ENCODE measurements around the gene SLC38A1. TPM values are rescaled to one million over a fixed set of nuclear protein-coding genes. Genes with fewer than 3 reads are reported as not detected.

Gene SLC38A1
- polyA plus RNA-seq, 2 of the 4 experiments (the other 2 are of a cell fraction) = 62.7 to 231 TPM

- FAIRE-seq (no peak), ATAC-seq (no peak), DNase-seq (ENCODE audit: low read depth in 1 of 2, low spot score in 1 of 2) (no peak)
- 78% methylated on average over 5 of the region's 5 CpGs for WGBS (ENCODE audit: missing lambda C conversion rate)
- no peaks in the 10 kb centered on the region for H3K9me3 ChIP-seq
- TF ChIP-seq JUNB (IDR thresholded peaks at IDR 0.05) (no peak), KDM5A (IDR thresholded peaks at IDR 0.05) (no peak), ELK1 (IDR thresholded peaks at IDR 0.05; ENCODE audit: low read depth, low read length) (no peak), USF2 (IDR thresholded peaks at IDR 0.05) (no peak), NFE2L2 (conservative IDR thresholded peaks at IDR 0.05; ENCODE audit: low read length) (no peak), TP53 (CRISPR knock-in tag; IDR thresholded peaks at IDR 0.05) (no peak), ZC3H11A (IDR thresholded peaks at IDR 0.05) (no peak), MYC (IDR thresholded peaks at IDR 0.05; ENCODE audit: borderline replicate concordance, low read length) (no peak), NPAS2 (CRISPR knock-in tag; IDR thresholded peaks at IDR 0.05; ENCODE audit: borderline replicate concordance) (no peak), E2F6 (IDR thresholded peaks at IDR 0.05; ENCODE audit: borderline replicate concordance, low read depth) (no peak), POLR2A (IDR thresholded peaks at IDR 0.05; ENCODE audit: low read length) (no peak), RARB (CRISPR knock-in tag; IDR thresholded peaks at IDR 0.05) (no peak), FOSL2 (IDR thresholded peaks at IDR 0.05) (no peak), FOSL2 (CRISPR knock-in tag; IDR thresholded peaks at IDR 0.05) (no peak), FOSB (CRISPR knock-in tag; IDR thresholded peaks at IDR 0.05) (no peak), ATOH8 (CRISPR knock-in tag; IDR thresholded peaks at IDR 0.05; ENCODE audit: low read depth) (no peak), ZFP36 (IDR thresholded peaks at IDR 0.05; ENCODE audit: borderline replicate concordance, partially characterized antibody) (no peak)
- H3K4me2 ChIP-seq = no peak overlapping the region
- no peak overlapping the region for H3K4me3 ChIP-seq
- H3K4me1 ChIP-seq = 0 out of 3 replicates have a peak, but pooled peaks cover 4% of the 10 kb centered on the region
- H3K27ac ChIP-seq = no peak overlapping the region
- ChIA-PET POLR2A (no interaction called here), CTCF (no interaction called here)
Measured at GRCh38 chr12:46230983-46231382, 37.9 kb downstream of the SLC38A1 start.

- WGBS (ENCODE audit: missing lambda C conversion rate) = 85% methylated on average over 2 of the region's 2 CpGs
- Histone ChIP-seq H3K9me3 (no peaks in the 10 kb centered on the region), H3K4me3 (no peak overlapping the region), H3K4me2 (no peak overlapping the region), H3K27ac (no peak overlapping the region), H3K4me1 (0 out of 3 replicates have a peak, but pooled peaks cover 4% of the 10 kb centered on the region)
- CTCF ChIA-PET = no interaction called here
- FAIRE-seq (no peak), DNase-seq (ENCODE audit: low read depth in 1 of 2, low spot score in 1 of 2) (no peak), ATAC-seq (no peak)
- POLR2A ChIA-PET = no interaction called here
- no peak for TF ChIP-seq NPAS2 (CRISPR knock-in tag; IDR thresholded peaks at IDR 0.05; ENCODE audit: borderline replicate concordance)
- TF ChIP-seq BCL3 (IDR thresholded peaks at IDR 0.05) = no peak
Measured at GRCh38 chr12:46230306-46230705, 38.5 kb downstream of the SLC38A1 start.

GRCh38 chr12:46227616-46228015, 41.2 kb downstream of the SLC38A1 start:
- Histone ChIP-seq H3K9me3 (no peaks in the 10 kb centered on the region), H3K4me1 (0 out of 3 replicates have a peak, but pooled peaks cover 4% of the 10 kb centered on the region), H3K4me2 (no peak overlapping the region), H3K27ac (no peak overlapping the region), H3K4me3 (no peak overlapping the region)
- DNase-seq (ENCODE audit: low read depth in 1 of 2, low spot score in 1 of 2) = no peak
- no peak for FAIRE-seq
- ChIA-PET CTCF (interaction anchor here (0.7 kb wide), 1 partner anchor 1052 kb away, joined by 3 read pairs; no protein-coding TSS in a partner anchor), POLR2A (no interaction called here)
- WGBS (ENCODE audit: missing lambda C conversion rate) = 84% methylated on average over 2 of the region's 2 CpGs
- no peak for ATAC-seq
- TF ChIP-seq CBX2 (IDR thresholded peaks at IDR 0.05; ENCODE audit: borderline replicate concordance, low read depth) (no peak), BCL3 (IDR thresholded peaks at IDR 0.05) (no peak), SREBF2 (IDR thresholded peaks at IDR 0.05) (no peak), EHMT2 (IDR thresholded peaks at IDR 0.05; ENCODE audit: low read depth) (no peak), POLR2AphosphoS2 (conservative IDR thresholded peaks at IDR 0.05; ENCODE audit: low read length) (no peak), RFX5 (IDR thresholded peaks at IDR 0.05) (no peak), RCOR1 (IDR thresholded peaks at IDR 0.05; ENCODE audit: low read depth, low read length) (no peak), CTCF (IDR thresholded peaks at IDR 0.05) (no peak), NR3C1 (IDR thresholded peaks at IDR 0.05) (no peak), JUN (IDR thresholded peaks at IDR 0.05) (no peak), PBX3 (IDR thresholded peaks at IDR 0.05) (no peak)
